H9 (cell line): ENCODE results near the gene RAD23A. TPM values are rescaled to one million over a fixed set of nuclear protein-coding genes. Genes with fewer than 3 reads are reported as not detected.
A peak's percentile ranks its signal among the peaks of the same experiment; 100 is the strongest.

Experiments used
- DNase-seq: peaks from one replicate; pipeline ENCODE4 v3.0.0-alpha.2; 2017
- H2AFZ ChIP-seq: one replicate; pipeline ENCODE4 v1.6.1; 2013; ENCODE audit warnings: mild to moderate bottlenecking, low read length, control low read depth, moderate library complexity
- H2AK5ac ChIP-seq: 2 replicates; pipeline ENCODE4 v1.6.1; 2013; ENCODE audit warnings: low read length, control low read depth, mixed read lengths; ENCODE audit not compliant: insufficient read length
- H2BK120ac ChIP-seq: one replicate; pipeline ENCODE4 v1.6.1; 2013; ENCODE audit warnings: low read depth, mild to moderate bottlenecking, low read length, control low read depth, inconsistent platforms; ENCODE audit not compliant: poor library complexity, severe bottlenecking
- H2BK12ac ChIP-seq: 2 replicates; pipeline ENCODE4 v1.6.1; 2013; ENCODE audit warnings: low read length, control low read depth, mixed read lengths, low read depth; ENCODE audit not compliant: insufficient read length
- H2BK15ac ChIP-seq: 2 replicates; pipeline ENCODE4 v1.6.1; 2013; ENCODE audit warnings: low read depth, low read length, control low read depth
- H2BK20ac ChIP-seq: one replicate; pipeline ENCODE4 v1.6.1; 2013; ENCODE audit warnings: low read depth, mild to moderate bottlenecking, low read length, control low read depth, inconsistent platforms; ENCODE audit not compliant: poor library complexity, severe bottlenecking
- H2BK5ac ChIP-seq: 2 replicates; pipeline ENCODE4 v1.6.1; 2013; ENCODE audit warnings: low read length, control low read depth, mixed read lengths; ENCODE audit not compliant: insufficient read length
- H3K14ac ChIP-seq: 2 replicates; pipeline ENCODE4 v1.6.1; 2013; ENCODE audit warnings: low read length, control low read depth; ENCODE audit not compliant: insufficient read depth
- H3K18ac ChIP-seq: 2 replicates; pipeline ENCODE4 v1.6.1; 2013; ENCODE audit warnings: low read depth, mild to moderate bottlenecking, mixed read lengths, low read length, control low read depth; ENCODE audit not compliant: insufficient read length
- H3K23ac ChIP-seq: 2 replicates; pipeline ENCODE4 v1.6.1; 2013; ENCODE audit warnings: low read length, control low read depth, mixed read lengths, low read depth; ENCODE audit not compliant: insufficient read length
- H3K23me2 ChIP-seq: 2 replicates; pipeline ENCODE4 v1.6.1; 2013; ENCODE audit warnings: low read depth, mild to moderate bottlenecking, mixed read lengths, low read length, control low read depth; ENCODE audit not compliant: insufficient read length, poor library complexity, severe bottlenecking
- H3K27ac ChIP-seq: 2 replicates; pipeline ENCODE4 v1.5.1; 2013; ENCODE audit warnings: low read length, control low read depth, mixed read lengths, low read depth; ENCODE audit not compliant: insufficient read length
- H3K27me3 ChIP-seq: 2 replicates; pipeline ENCODE4 v1.6.1; 2013; ENCODE audit warnings: low read length, control low read depth, inconsistent platforms; ENCODE audit not compliant: insufficient read depth
- H3K4ac ChIP-seq: 2 replicates; pipeline ENCODE4 v1.6.1; 2013; ENCODE audit warnings: low read depth, mild to moderate bottlenecking, control low read depth, inconsistent platforms, low read length, moderate library complexity
- H3K4me1 ChIP-seq: 2 replicates; pipeline ENCODE4 v1.6.1; 2013; ENCODE audit warnings: low read length, control low read depth, inconsistent platforms; ENCODE audit not compliant: insufficient read depth
- H3K4me2 ChIP-seq: 2 replicates; pipeline ENCODE4 v1.6.1; 2013; ENCODE audit warnings: low read length, control low read depth, mixed read lengths; ENCODE audit not compliant: insufficient read length, insufficient read depth
- H3K56ac ChIP-seq: 2 replicates; pipeline ENCODE4 v1.6.1; 2013; ENCODE audit warnings: low read depth, mild to moderate bottlenecking, mixed read lengths, low read length, control low read depth; ENCODE audit not compliant: insufficient read length
- H3K79me1 ChIP-seq: 2 replicates; pipeline ENCODE4 v1.6.1; 2013; ENCODE audit warnings: low read depth, mild to moderate bottlenecking, moderate library complexity, low read length, control low read depth, inconsistent platforms; ENCODE audit not compliant: insufficient read depth, poor library complexity, severe bottlenecking
- H3K79me2 ChIP-seq: 2 replicates; pipeline ENCODE4 v1.6.1; 2013; ENCODE audit warnings: low read length, control low read depth, inconsistent platforms; ENCODE audit not compliant: insufficient read depth
- H3K9ac ChIP-seq: 2 replicates; pipeline ENCODE4 v1.6.1; 2013; ENCODE audit warnings: low read length, control low read depth, mixed read lengths; ENCODE audit not compliant: insufficient read length; ENCODE audit errors: extremely low read depth
- H3K9me3 ChIP-seq: one replicate; pipeline ENCODE4 v1.6.1; 2013; ENCODE audit warnings: low read depth, low read length, inconsistent platforms; ENCODE audit not compliant: control insufficient read depth
- H3T11ph ChIP-seq: one replicate; pipeline ENCODE4 v1.6.1; 2013; ENCODE audit warnings: mild to moderate bottlenecking, low read length, control low read depth, inconsistent platforms
- H4K20me1 ChIP-seq: one replicate; pipeline ENCODE4 v1.6.1; 2013; ENCODE audit not compliant: control insufficient read depth, insufficient read length, insufficient read depth
- H4K5ac ChIP-seq: 2 replicates; pipeline ENCODE4 v1.6.1; 2013; ENCODE audit warnings: low read depth, mild to moderate bottlenecking, mixed read lengths, low read length, control low read depth; ENCODE audit not compliant: insufficient read length
- H4K8ac ChIP-seq: replicated peaks from 2 replicates; pipeline ENCODE4 v1.6.1; 2013; ENCODE audit warnings: low read length, control low read depth, mixed read lengths, low read depth; ENCODE audit not compliant: insufficient read length
- H4K91ac ChIP-seq: 2 replicates; pipeline ENCODE4 v1.6.1; 2013; ENCODE audit warnings: low read depth, mild to moderate bottlenecking, moderate library complexity, mixed read lengths, low read length, control low read depth; ENCODE audit not compliant: insufficient read length
- H3K27ac Mint-ChIP-seq, 3 experiments: 2 replicates in 2 of 3; 3 replicates in 1 of 3; pipeline ENCODE4 v1.8.0; 2020 to 2021; ENCODE audit warnings: mixed read lengths in 3 of 3, mild to moderate bottlenecking in 1 of 3, moderate library complexity in 1 of 3
- H3K27me3 Mint-ChIP-seq: 2 replicates; pipeline ENCODE4 v1.8.0; 2021; ENCODE audit warnings: low read depth, mild to moderate bottlenecking, moderate library complexity, mixed read lengths
- H3K36me3 Mint-ChIP-seq, 3 experiments: 2 replicates in 2 of 3; 3 replicates in 1 of 3; pipeline ENCODE4 v1.8.0; 2020 to 2021; ENCODE audit warnings: low read depth in 3 of 3, mixed read lengths in 3 of 3; ENCODE audit not compliant: insufficient read depth in 1 of 3
- H3K4me1 Mint-ChIP-seq, 2 experiments: 2 replicates each; pipeline ENCODE4 v1.8.0; 2020; ENCODE audit warnings: mixed read lengths in 2 of 2
- H3K4me3 Mint-ChIP-seq, 2 experiments: 2 replicates in 1 of 2; 3 replicates in 1 of 2; pipeline ENCODE4 v1.8.0; 2020 to 2021; ENCODE audit warnings: mild to moderate bottlenecking in 2 of 2, mixed read lengths in 2 of 2, moderate library complexity in 1 of 2
- H3K9me3 Mint-ChIP-seq, 2 experiments: 2 replicates in 1 of 2; 3 replicates in 1 of 2; pipeline ENCODE4 v1.8.0; 2020; ENCODE audit warnings: mild to moderate bottlenecking in 2 of 2, mixed read lengths in 2 of 2, moderate library complexity in 1 of 2
- WGBS: extraction: QIAGEN DNeasy Blood & Tissue Kit; methylation state at CpG from one replicate; pipeline ENCODE4 v1.1.7; 2013; ENCODE audit warnings: missing lambda C conversion rate, low lambda C conversion rate, mixed read lengths; ENCODE audit not compliant: insufficient read length; ENCODE audit errors: extremely low coverage; 5-methylcytosine and 5-hydroxymethylcytosine counted together
- total RNA-seq: library from RNA; stranded (reverse); gene quantifications from 2 replicates; pipeline ENCODE4 v1.2.1, GENCODE V29; 2021
- TF ChIP-seq, protein P1 (sequence below): fragments of 200-600 bp; sonication (generic); conservative IDR thresholded peaks from 3 replicates; pipeline ENCODE4 v1.8.0; 2021; ENCODE audit warnings: antibody characterized with exemption, mild to moderate bottlenecking

Gene RAD23A
- total RNA-seq, 1 experiment from 2014 or later: 62.2 TPM

DNA sequence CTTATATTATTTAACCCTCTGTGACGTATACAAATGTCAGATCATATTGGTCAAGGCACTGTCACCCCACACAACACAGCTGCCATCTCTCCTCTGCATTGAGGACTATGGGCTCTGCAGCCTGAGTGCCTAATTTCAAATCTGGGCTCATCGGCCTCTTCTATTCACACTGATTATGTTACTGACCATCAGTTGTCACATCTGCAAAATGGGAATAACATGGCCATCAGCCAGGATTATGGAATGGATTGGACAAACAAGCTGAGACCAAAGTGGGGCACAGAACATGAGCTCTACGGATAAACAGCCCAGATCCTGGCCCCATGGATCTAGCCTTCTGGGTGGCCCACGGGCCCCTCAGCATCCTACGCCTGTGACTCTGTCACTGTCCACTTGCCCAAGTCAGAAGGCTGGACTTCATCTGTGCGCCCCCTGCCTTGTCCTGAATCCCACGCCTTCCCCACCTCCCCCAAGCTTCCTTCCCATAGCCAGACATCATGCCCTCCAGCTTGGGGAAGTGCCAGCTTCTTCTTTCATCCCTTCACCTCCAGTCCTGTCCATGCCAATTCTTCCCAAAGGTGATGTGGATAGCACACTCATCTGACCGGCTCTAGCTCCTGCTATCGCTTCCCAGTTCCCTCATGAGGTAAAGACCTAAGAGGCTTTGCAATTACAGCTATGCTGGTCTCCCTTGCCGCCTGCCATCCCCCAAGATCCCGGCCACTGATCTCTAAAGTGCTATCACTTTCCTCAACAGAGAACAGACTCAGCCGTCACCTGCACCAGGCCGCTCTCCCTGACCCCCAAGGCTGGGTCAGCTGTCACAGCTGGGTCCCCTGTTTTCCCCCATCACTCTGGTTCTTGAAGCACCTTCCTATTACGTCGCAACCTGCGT is 13.0 kb upstream of the RAD23A start:
- H3K56ac ChIP-seq: no peak overlapping the region
- peaks cover 9% of the 10 kb centered on the region; the same call in 1 of the 2 replicates for H3K79me2 ChIP-seq
- H3K4me1 ChIP-seq: no peaks in the 10 kb centered on the region; the same call in 1 of the 2 replicates
- no peak overlapping the region for H3T11ph ChIP-seq
- TF ChIP-seq, protein P1, sequence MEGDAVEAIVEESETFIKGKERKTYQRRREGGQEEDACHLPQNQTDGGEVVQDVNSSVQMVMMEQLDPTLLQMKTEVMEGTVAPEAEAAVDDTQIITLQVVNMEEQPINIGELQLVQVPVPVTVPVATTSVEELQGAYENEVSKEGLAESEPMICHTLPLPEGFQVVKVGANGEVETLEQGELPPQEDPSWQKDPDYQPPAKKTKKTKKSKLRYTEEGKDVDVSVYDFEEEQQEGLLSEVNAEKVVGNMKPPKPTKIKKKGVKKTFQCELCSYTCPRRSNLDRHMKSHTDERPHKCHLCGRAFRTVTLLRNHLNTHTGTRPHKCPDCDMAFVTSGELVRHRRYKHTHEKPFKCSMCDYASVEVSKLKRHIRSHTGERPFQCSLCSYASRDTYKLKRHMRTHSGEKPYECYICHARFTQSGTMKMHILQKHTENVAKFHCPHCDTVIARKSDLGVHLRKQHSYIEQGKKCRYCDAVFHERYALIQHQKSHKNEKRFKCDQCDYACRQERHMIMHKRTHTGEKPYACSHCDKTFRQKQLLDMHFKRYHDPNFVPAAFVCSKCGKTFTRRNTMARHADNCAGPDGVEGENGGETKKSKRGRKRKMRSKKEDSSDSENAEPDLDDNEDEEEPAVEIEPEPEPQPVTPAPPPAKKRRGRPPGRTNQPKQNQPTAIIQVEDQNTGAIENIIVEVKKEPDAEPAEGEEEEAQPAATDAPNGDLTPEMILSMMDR: no peak
- peaks cover 4% of the 10 kb centered on the region for H3K23me2 ChIP-seq
- Mint-ChIP-seq H3K4me3 (peak overlapping the region; percentile 99), H3K27me3 (no peaks in the 10 kb centered on the region), H3K27ac (peak overlapping the region; percentile 83 to 92 (median 90)), H3K9me3 (no peaks in the 10 kb centered on the region), H3K36me3 (peaks cover 24 to 40% (median 34%) of the 10 kb centered on the region in 3 experiments), H3K4me1 (peaks cover 15 to 26% of the 10 kb centered on the region in 2 experiments)
- no peaks in the 10 kb centered on the region for H3K27me3 ChIP-seq
- H3K18ac ChIP-seq: no peak overlapping the region
- no peak overlapping the region for H2BK20ac ChIP-seq
- H4K5ac ChIP-seq: no peak overlapping the region
- peak overlapping the region; percentile 95 for H3K4me2 ChIP-seq
- no peak for DNase-seq
- no peak overlapping the region for H2BK120ac ChIP-seq
- no peak overlapping the region for H2BK5ac ChIP-seq
- peaks cover 6% of the 10 kb centered on the region for H3K79me1 ChIP-seq
- WGBS: no CpG with 5 or more reads among the region's 16 CpGs
- H3K27ac ChIP-seq: no peak overlapping the region
- no peak overlapping the region for H3K14ac ChIP-seq
- no peak overlapping the region for H3K23ac ChIP-seq
- H2AFZ ChIP-seq: no peak overlapping the region
- peak overlapping the region; percentile 87 for H3K9ac ChIP-seq
- H2BK12ac ChIP-seq: no peak overlapping the region
- no peaks in the 10 kb centered on the region for H3K9me3 ChIP-seq
- H2AK5ac ChIP-seq: no peak overlapping the region
- no peak overlapping the region for H3K4ac ChIP-seq
- H4K91ac ChIP-seq: no peak overlapping the region
- H4K8ac ChIP-seq: no peak overlapping the region
- H2BK15ac ChIP-seq: no peak overlapping the region
- no peaks in the 10 kb centered on the region for H4K20me1 ChIP-seq
